CD4-positive, alpha-beta T cell treated with Interferon gamma for 1 hour (primary cell): ENCODE measurements around the gene LTBP3.
A peak's percentile ranks its signal among the peaks of the same experiment; 100 is the strongest.

Experiments
- DNase-seq: peaks from one replicate; pipeline ENCODE4 v3.0.0-alpha.2; 2020

The LTBP3 gene

DNA sequence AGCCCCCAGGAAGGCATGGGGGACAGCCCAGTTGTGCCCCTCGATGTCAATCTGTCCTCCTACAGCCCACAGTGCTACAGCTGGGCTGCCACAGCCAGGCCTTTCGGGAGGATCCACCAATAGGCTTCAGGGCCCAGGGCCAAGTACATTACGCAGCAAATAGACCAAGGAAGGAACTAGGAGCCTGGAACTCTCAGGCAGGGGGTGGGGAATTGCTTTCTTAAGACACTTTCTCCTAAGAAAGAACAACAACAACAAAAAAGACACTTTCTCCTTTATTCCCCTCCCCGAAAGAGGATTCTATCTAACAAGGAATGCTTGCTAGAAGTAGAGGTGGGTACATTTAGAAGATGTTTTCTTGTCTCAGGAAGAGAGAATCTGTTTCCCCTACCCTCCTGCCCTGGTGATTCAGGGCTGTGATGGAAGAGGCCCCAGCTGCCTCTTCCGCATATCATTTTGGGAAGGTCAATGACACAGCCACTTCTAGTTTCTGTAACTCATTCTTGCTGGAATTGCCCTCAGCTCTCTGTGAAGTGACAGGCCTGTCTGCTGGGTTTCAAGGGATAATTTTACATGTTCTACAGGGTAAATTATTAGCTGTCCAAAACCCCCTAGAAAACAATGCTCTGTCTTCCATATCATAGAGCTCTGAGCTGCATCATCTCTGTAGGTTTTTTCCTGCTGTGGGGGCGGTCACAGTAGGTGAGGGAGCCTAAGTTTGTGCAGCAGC, 65.4 kb downstream of the LTBP3 start:
- DNase-seq = peak; percentile 53

DNA sequence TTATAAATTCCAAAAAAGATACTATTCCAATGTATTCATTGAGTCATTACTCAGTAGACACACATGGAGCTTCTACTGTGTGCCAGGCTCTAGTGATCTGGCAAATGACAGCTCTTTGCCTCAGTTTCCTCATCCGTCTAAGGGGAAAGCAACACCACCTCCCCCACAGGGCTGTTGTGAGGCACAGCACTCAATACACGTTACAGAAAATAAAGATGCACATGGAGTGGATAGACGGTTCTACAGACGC, 65.8 kb downstream of the LTBP3 start:
- no peak for DNase-seq

- DNase-seq = peak; percentile 56
Observed at GRCh38 chr11:65491614-65492386, 66.4 kb downstream of the LTBP3 start.

- no peak for DNase-seq
Observed at GRCh38 chr11:65491163-65491465, 67.0 kb downstream of the LTBP3 start.

DNA sequence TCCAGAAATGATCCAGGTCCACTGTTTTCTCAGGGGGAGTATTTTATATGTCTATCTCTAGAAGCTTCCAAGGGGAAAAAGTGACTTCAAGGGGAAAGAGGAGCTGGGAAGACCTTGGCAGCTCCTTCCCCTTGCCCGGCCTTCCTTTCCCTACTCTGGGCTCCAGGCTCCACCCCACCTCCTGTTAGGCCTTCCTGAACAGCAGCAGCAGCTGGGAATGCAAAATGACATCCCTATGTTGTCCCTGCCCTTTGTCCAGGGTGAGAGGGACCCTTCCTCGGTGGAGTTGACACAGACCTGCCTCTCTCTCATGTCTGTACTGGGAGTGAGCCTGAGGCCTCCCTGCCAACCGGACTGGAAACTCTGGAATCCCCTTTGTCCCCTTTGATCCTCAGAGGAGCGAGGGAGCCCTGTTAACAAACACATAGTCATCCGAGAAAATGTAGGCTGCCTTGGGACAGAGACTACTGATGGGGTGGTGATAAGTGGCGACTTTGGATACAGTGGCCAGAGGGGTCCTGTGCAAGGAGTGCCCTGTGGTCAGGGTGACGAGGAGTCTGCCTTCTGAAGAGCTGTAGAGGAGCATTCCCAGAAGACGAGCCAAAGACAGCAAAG, 68.3 kb downstream of the LTBP3 start:
- DNase-seq = no peak

- DNase-seq = no peak
Observed at GRCh38 chr11:65489035-65489705, 69.0 kb downstream of the LTBP3 start.
